SKM-1 treated with dmso at 0.1 percent for 144 hours (cell line): ENCODE data around the gene ACBD6.

ENCODE experiments used
- DNase-seq: peaks from one replicate; lab custom pipeline; 2025; ENCODE audit not compliant: unreplicated experiment; lab: John Stamatoyannopoulos, UW

The ACBD6 gene

GRCh38 chr1:180261030-180261429, 241.3 kb downstream of the ACBD6 start:
- DNase-seq = no peak

GRCh38 chr1:180260541-180260940, 241.8 kb downstream of the ACBD6 start:
- no peak for DNase-seq

GRCh38 chr1:180259431-180260338, 242.7 kb downstream of the ACBD6 start:
- DNase-seq = no peak

GRCh38 chr1:180258935-180259334, 243.4 kb downstream of the ACBD6 start:
- no peak for DNase-seq

- DNase-seq = no peak
Observed at GRCh38 chr1:180258290-180258689, 244.1 kb downstream of the ACBD6 start.

GRCh38 chr1:180257486-180257885, 244.9 kb downstream of the ACBD6 start:
- DNase-seq = no peak

- DNase-seq = no peak
Observed at GRCh38 chr1:180257028-180257386, 245.4 kb downstream of the ACBD6 start.

GRCh38 chr1:180256341-180257027, 245.9 kb downstream of the ACBD6 start:
- no peak for DNase-seq

- no peak for DNase-seq
Observed at GRCh38 chr1:180255536-180256340, 246.6 kb downstream of the ACBD6 start.

- DNase-seq = no peak
Observed at GRCh38 chr1:180254854-180255253, 247.5 kb downstream of the ACBD6 start.

- no peak for DNase-seq
Observed at GRCh38 chr1:180254496-180254819, 247.9 kb downstream of the ACBD6 start.

GRCh38 chr1:180253585-180254495, 248.5 kb downstream of the ACBD6 start:
- DNase-seq = no peak

GRCh38 chr1:180252638-180253536, 249.5 kb downstream of the ACBD6 start:
- DNase-seq = peak; percentile 91

- DNase-seq = no peak
Observed at GRCh38 chr1:180251526-180252305, 250.7 kb downstream of the ACBD6 start.

GRCh38 chr1:180250883-180251509, 251.4 kb downstream of the ACBD6 start:
- no peak for DNase-seq

GRCh38 chr1:180250499-180250770, 251.9 kb downstream of the ACBD6 start:
- no peak for DNase-seq

GRCh38 chr1:180249725-180250498, 252.5 kb downstream of the ACBD6 start:
- no peak for DNase-seq
